WTC11 (cell line): Measurements from ENCODE around the gene BNC2. TPM values are rescaled to one million over a fixed set of nuclear protein-coding genes. Genes with fewer than 3 reads are reported as not detected.
A peak's percentile ranks its signal among the peaks of the same experiment; 100 is the strongest.

Experiments
- ATAC-seq: fragments of 200-7000 bp; cut with Tn5 transposase; 2 replicates; pipeline ENCODE4 v1.10.0; 2021; ENCODE audit warnings: mild to moderate bottlenecking, moderate library complexity
- CTCF ChIA-PET: fragments of 300-600 bp; sonication (Branson Sonifier 250); formaldehyde crosslinking; loops from one replicate; lab custom pipeline; 2021; ENCODE audit warnings: antibody characterized with exemption; lab: Charles Lee
- POLR2A ChIA-PET: fragments of 350-600 bp; sonication (Branson Sonifier 250); formaldehyde crosslinking; loops from one replicate; lab custom pipeline; 2021; ENCODE audit warnings: antibody characterized with exemption; lab: Charles Lee
- DNase-seq: peaks from one replicate; pipeline ENCODE4 v3.0.0; 2021; ENCODE audit warnings: low spot score
- H3K27ac Mint-ChIP-seq: 2 replicates; pipeline ENCODE4 v1.8.0; 2021; ENCODE audit warnings: mixed read lengths
- H3K27me3 Mint-ChIP-seq: 2 replicates; pipeline ENCODE4 v1.8.0; 2021; ENCODE audit warnings: low read depth, mild to moderate bottlenecking, moderate library complexity, mixed read lengths
- H3K36me3 Mint-ChIP-seq: 2 replicates; pipeline ENCODE4 v1.8.0; 2021; ENCODE audit warnings: mixed read lengths
- H3K4me1 Mint-ChIP-seq: 2 replicates; pipeline ENCODE4 v1.8.0; 2022; ENCODE audit warnings: mixed read lengths
- H3K4me3 Mint-ChIP-seq: 2 replicates; pipeline ENCODE4 v1.8.0; 2021; ENCODE audit warnings: mild to moderate bottlenecking, moderate library complexity, mixed read lengths
- H3K9me3 Mint-ChIP-seq: 2 replicates; pipeline ENCODE4 v1.8.0; 2021; ENCODE audit warnings: mixed read lengths
- ATF1 ChIP-seq: sonication (generic); formaldehyde crosslinking; IDR thresholded peaks from 2 replicates; pipeline ENCODE4 v1.8.1; 2023; ENCODE audit warnings: mild to moderate bottlenecking, moderate library complexity, missing genetic modification reagents
- CBFB ChIP-seq: sonication (generic); formaldehyde crosslinking; IDR thresholded peaks from 2 replicates; pipeline ENCODE4 v1.8.1; 2022; ENCODE audit warnings: mild to moderate bottlenecking, low read depth, missing genetic modification reagents
- ELF4 ChIP-seq: sonication (generic); formaldehyde crosslinking; IDR thresholded peaks from 2 replicates; pipeline ENCODE4 v1.8.1; 2022; ENCODE audit warnings: low read depth, mild to moderate bottlenecking, moderate library complexity, missing genetic modification reagents
- ETV6 ChIP-seq: sonication (generic); formaldehyde crosslinking; IDR thresholded peaks from 2 replicates; pipeline ENCODE4 v1.8.1; 2022; ENCODE audit warnings: mild to moderate bottlenecking, missing genetic modification reagents
- FOXK1 ChIP-seq: sonication (generic); formaldehyde crosslinking; IDR thresholded peaks from 2 replicates; pipeline ENCODE4 v1.8.0; 2022; ENCODE audit warnings: mild to moderate bottlenecking, moderate library complexity, missing genetic modification reagents
- GTF2I ChIP-seq: fragments of 250-450 bp; sonication (Bioruptor Pico); conservative IDR thresholded peaks from 2 replicates; pipeline ENCODE4 v1.4.0; 2021; ENCODE audit warnings: mild to moderate bottlenecking
- MYBL2 ChIP-seq: sonication (generic); formaldehyde crosslinking; IDR thresholded peaks from 2 replicates; pipeline ENCODE4 v1.8.1; 2023; ENCODE audit warnings: mild to moderate bottlenecking, moderate library complexity, missing genetic modification reagents
- NFE2L1 ChIP-seq: sonication (generic); formaldehyde crosslinking; IDR thresholded peaks from 2 replicates; pipeline ENCODE4 v1.8.1; 2023; ENCODE audit warnings: missing genetic modification reagents
- OVOL2 ChIP-seq: fragments of 250-450 bp; sonication (Bioruptor Pico); IDR thresholded peaks from 2 replicates; pipeline ENCODE4 v1.9.0; 2021; ENCODE audit warnings: mild to moderate bottlenecking, borderline replicate concordance
- RELA ChIP-seq: sonication (generic); formaldehyde crosslinking; IDR thresholded peaks from 2 replicates; pipeline ENCODE4 v1.8.1; 2022; ENCODE audit warnings: missing genetic modification reagents, mild to moderate bottlenecking, borderline replicate concordance
- RORB ChIP-seq: fragments of 250-450 bp; sonication (Bioruptor Pico); IDR thresholded peaks from 2 replicates; pipeline ENCODE4 v1.9.0; 2021; ENCODE audit warnings: mild to moderate bottlenecking
- TCF7 ChIP-seq: sonication (generic); formaldehyde crosslinking; IDR thresholded peaks from 2 replicates; pipeline ENCODE4 v1.8.0; 2022; ENCODE audit warnings: mild to moderate bottlenecking, low read depth, missing genetic modification reagents, moderate library complexity
- TEAD1 ChIP-seq: sonication (generic); formaldehyde crosslinking; IDR thresholded peaks from 2 replicates; pipeline ENCODE4 v1.8.0; 2022; ENCODE audit warnings: mild to moderate bottlenecking, missing genetic modification reagents
- ZBTB21 ChIP-seq: sonication (generic); formaldehyde crosslinking; IDR thresholded peaks from 2 replicates; pipeline ENCODE4 v1.8.1; 2023; ENCODE audit warnings: mild to moderate bottlenecking, missing genetic modification reagents, borderline replicate concordance
- ZNF121 ChIP-seq: sonication (generic); formaldehyde crosslinking; IDR thresholded peaks from 2 replicates; pipeline ENCODE4 v1.8.0; 2023; ENCODE audit warnings: missing genetic modification reagents
- ZNF317 ChIP-seq: sonication (generic); formaldehyde crosslinking; IDR thresholded peaks from 2 replicates; pipeline ENCODE4 v1.8.1; 2023; ENCODE audit warnings: low read depth, mild to moderate bottlenecking, moderate library complexity, missing genetic modification reagents, borderline replicate concordance
- ZNF423 ChIP-seq: fragments of 250-450 bp; sonication (Bioruptor Pico); IDR thresholded peaks from 2 replicates; pipeline ENCODE4 v2.1.2; 2022; ENCODE audit warnings: mild to moderate bottlenecking, moderate library complexity
- total RNA-seq: library from RNA; stranded (reverse); gene quantifications from 3 replicates; pipeline ENCODE4 v1.2.3, GENCODE V29; 2021
- TF ChIP-seq, protein P1 (sequence below): sonication (generic); formaldehyde crosslinking; IDR thresholded peaks from 2 replicates; pipeline ENCODE4 v1.8.1; 2022; ENCODE audit warnings: mild to moderate bottlenecking, missing genetic modification reagents, moderate library complexity, borderline replicate concordance
- TF ChIP-seq, protein P2 (sequence below): sonication (generic); formaldehyde crosslinking; IDR thresholded peaks from 2 replicates; pipeline ENCODE4 v1.8.0; 2023; ENCODE audit warnings: missing genetic modification reagents
- TF ChIP-seq, protein P3 (sequence below): sonication (generic); formaldehyde crosslinking; IDR thresholded peaks from 2 replicates; pipeline ENCODE4 v1.8.0; 2022; ENCODE audit warnings: mild to moderate bottlenecking, missing genetic modification reagents
- TF ChIP-seq, protein P4 (sequence below): sonication (generic); formaldehyde crosslinking; IDR thresholded peaks from 2 replicates; pipeline ENCODE4 v1.8.0; 2022; ENCODE audit warnings: missing genetic modification reagents
- TF ChIP-seq, protein P5 (sequence below): sonication (generic); formaldehyde crosslinking; IDR thresholded peaks from 2 replicates; pipeline ENCODE4 v1.8.0; 2023; ENCODE audit warnings: mild to moderate bottlenecking, missing genetic modification reagents
- TF ChIP-seq, protein P6 (sequence below): fragments of 250-450 bp; sonication (Bioruptor Pico); IDR thresholded peaks from 2 replicates; pipeline ENCODE4 v1.9.0; 2021; ENCODE audit warnings: moderate library complexity, mild to moderate bottlenecking, inconsistent platforms, borderline replicate concordance
- TF ChIP-seq, protein P7 (sequence below): sonication (generic); formaldehyde crosslinking; IDR thresholded peaks from 2 replicates; pipeline ENCODE4 v1.8.1; 2023; ENCODE audit warnings: mild to moderate bottlenecking, missing genetic modification reagents, moderate library complexity
- TF ChIP-seq, protein P8 (sequence below): fragments of 250-450 bp; sonication (Bioruptor Pico); IDR thresholded peaks from 2 replicates; pipeline ENCODE4 v1.9.0; 2021; ENCODE audit warnings: mild to moderate bottlenecking

Gene BNC2
- total RNA-seq, 1 experiment from 2014 or later = 33.3 TPM

DNA sequence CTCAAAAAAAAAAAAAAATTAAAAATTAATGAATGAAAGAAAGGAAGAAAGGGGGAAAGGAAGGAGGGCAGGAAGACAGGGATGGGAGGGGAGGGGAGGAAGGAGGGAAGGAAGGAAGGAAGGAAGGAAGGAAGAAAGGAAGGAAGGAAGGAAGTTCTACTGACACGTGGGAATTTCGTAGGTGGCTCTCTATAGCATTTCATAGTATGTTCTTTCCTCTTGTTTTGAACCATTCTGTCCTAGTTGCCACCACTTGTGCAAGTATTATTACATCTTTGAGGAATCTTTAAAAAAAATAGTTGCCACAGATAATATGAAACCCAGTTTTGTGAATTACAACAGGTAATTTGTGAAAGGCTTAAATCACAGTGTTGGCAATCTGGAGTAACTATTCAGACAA lies 253.8 kb downstream of the BNC2 start (continued):
- TF ChIP-seq CBFB (CRISPR knock-in tag) (no peak), ZNF317 (CRISPR knock-in tag) (no peak), NFE2L1 (CRISPR knock-in tag) (no peak), GTF2I (CRISPR knock-in tag) (no peak), RELA (CRISPR knock-in tag) (no peak)
- TF ChIP-seq, protein P1, sequence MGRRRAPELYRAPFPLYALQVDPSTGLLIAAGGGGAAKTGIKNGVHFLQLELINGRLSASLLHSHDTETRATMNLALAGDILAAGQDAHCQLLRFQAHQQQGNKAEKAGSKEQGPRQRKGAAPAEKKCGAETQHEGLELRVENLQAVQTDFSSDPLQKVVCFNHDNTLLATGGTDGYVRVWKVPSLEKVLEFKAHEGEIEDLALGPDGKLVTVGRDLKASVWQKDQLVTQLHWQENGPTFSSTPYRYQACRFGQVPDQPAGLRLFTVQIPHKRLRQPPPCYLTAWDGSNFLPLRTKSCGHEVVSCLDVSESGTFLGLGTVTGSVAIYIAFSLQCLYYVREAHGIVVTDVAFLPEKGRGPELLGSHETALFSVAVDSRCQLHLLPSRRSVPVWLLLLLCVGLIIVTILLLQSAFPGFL (CRISPR knock-in tag) = no peak
- TF ChIP-seq, protein P2, sequence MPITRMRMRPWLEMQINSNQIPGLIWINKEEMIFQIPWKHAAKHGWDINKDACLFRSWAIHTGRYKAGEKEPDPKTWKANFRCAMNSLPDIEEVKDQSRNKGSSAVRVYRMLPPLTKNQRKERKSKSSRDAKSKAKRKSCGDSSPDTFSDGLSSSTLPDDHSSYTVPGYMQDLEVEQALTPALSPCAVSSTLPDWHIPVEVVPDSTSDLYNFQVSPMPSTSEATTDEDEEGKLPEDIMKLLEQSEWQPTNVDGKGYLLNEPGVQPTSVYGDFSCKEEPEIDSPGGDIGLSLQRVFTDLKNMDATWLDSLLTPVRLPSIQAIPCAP (CRISPR knock-in tag) = no peak

DNA sequence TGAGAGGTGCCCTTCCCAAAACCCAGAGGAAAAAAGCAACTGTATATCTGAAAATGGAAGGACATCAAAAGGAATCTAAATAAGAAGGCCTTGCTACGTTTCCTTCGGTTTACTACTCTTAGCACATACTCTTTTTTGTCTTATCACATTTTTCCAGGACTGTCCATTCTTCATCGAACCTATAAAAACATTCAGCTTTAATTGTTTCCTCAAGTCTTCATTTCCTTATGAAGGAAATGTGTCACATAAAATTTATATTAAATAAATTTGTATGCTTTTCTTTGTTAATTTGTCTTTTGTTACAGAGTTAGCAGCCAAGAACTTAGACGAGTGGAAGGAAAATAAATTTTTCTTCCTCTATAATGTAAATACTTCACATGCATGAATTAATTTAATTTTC lies 255.0 kb downstream of the BNC2 start:
- TF ChIP-seq, protein P3, sequence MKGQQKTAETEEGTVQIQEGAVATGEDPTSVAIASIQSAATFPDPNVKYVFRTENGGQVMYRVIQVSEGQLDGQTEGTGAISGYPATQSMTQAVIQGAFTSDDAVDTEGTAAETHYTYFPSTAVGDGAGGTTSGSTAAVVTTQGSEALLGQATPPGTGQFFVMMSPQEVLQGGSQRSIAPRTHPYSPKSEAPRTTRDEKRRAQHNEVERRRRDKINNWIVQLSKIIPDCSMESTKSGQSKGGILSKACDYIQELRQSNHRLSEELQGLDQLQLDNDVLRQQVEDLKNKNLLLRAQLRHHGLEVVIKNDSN (CRISPR knock-in tag) = no peak
- no peak for TF ChIP-seq MYBL2 (CRISPR knock-in tag)
- no peak for TF ChIP-seq NFE2L1 (CRISPR knock-in tag)
- no peak for TF ChIP-seq ELF4
- TF ChIP-seq, protein P4, sequence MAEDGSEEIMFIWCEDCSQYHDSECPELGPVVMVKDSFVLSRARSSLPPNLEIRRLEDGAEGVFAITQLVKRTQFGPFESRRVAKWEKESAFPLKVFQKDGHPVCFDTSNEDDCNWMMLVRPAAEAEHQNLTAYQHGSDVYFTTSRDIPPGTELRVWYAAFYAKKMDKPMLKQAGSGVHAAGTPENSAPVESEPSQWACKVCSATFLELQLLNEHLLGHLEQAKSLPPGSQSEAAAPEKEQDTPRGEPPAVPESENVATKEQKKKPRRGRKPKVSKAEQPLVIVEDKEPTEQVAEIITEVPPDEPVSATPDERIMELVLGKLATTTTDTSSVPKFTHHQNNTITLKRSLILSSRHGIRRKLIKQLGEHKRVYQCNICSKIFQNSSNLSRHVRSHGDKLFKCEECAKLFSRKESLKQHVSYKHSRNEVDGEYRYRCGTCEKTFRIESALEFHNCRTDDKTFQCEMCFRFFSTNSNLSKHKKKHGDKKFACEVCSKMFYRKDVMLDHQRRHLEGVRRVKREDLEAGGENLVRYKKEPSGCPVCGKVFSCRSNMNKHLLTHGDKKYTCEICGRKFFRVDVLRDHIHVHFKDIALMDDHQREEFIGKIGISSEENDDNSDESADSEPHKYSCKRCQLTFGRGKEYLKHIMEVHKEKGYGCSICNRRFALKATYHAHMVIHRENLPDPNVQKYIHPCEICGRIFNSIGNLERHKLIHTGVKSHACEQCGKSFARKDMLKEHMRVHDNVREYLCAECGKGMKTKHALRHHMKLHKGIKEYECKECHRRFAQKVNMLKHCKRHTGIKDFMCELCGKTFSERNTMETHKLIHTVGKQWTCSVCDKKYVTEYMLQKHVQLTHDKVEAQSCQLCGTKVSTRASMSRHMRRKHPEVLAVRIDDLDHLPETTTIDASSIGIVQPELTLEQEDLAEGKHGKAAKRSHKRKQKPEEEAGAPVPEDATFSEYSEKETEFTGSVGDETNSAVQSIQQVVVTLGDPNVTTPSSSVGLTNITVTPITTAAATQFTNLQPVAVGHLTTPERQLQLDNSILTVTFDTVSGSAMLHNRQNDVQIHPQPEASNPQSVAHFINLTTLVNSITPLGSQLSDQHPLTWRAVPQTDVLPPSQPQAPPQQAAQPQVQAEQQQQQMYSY (CRISPR knock-in tag) = no peak
- no peak for TF ChIP-seq FOXK1 (CRISPR knock-in tag)
- TF ChIP-seq, protein P5, sequence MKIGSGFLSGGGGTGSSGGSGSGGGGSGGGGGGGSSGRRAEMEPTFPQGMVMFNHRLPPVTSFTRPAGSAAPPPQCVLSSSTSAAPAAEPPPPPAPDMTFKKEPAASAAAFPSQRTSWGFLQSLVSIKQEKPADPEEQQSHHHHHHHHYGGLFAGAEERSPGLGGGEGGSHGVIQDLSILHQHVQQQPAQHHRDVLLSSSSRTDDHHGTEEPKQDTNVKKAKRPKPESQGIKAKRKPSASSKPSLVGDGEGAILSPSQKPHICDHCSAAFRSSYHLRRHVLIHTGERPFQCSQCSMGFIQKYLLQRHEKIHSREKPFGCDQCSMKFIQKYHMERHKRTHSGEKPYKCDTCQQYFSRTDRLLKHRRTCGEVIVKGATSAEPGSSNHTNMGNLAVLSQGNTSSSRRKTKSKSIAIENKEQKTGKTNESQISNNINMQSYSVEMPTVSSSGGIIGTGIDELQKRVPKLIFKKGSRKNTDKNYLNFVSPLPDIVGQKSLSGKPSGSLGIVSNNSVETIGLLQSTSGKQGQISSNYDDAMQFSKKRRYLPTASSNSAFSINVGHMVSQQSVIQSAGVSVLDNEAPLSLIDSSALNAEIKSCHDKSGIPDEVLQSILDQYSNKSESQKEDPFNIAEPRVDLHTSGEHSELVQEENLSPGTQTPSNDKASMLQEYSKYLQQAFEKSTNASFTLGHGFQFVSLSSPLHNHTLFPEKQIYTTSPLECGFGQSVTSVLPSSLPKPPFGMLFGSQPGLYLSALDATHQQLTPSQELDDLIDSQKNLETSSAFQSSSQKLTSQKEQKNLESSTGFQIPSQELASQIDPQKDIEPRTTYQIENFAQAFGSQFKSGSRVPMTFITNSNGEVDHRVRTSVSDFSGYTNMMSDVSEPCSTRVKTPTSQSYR (CRISPR knock-in tag) = no peak
- TF ChIP-seq, protein P6, sequence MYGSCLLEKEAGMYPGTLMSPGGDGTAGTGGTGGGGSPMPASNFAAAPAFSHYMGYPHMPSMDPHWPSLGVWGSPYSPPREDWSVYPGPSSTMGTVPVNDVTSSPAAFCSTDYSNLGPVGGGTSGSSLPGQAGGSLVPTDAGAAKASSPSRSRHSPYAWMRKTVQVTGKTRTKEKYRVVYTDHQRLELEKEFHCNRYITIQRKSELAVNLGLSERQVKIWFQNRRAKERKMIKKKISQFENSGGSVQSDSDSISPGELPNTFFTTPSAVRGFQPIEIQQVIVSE (CRISPR knock-in tag) = no peak
- no peak for TF ChIP-seq ETV6 (CRISPR knock-in tag)
- no peak for TF ChIP-seq ZBTB21 (CRISPR knock-in tag)
- no peak for TF ChIP-seq ZNF121 (CRISPR knock-in tag)
- TF ChIP-seq TCF7 (CRISPR knock-in tag) = no peak
- TF ChIP-seq, protein P7, sequence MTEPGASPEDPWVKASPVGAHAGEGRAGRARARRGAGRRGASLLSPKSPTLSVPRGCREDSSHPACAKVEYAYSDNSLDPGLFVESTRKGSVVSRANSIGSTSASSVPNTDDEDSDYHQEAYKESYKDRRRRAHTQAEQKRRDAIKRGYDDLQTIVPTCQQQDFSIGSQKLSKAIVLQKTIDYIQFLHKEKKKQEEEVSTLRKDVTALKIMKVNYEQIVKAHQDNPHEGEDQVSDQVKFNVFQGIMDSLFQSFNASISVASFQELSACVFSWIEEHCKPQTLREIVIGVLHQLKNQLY (CRISPR knock-in tag) = no peak
- TF ChIP-seq ATF1 (CRISPR knock-in tag) = no peak
- TF ChIP-seq, protein P8, sequence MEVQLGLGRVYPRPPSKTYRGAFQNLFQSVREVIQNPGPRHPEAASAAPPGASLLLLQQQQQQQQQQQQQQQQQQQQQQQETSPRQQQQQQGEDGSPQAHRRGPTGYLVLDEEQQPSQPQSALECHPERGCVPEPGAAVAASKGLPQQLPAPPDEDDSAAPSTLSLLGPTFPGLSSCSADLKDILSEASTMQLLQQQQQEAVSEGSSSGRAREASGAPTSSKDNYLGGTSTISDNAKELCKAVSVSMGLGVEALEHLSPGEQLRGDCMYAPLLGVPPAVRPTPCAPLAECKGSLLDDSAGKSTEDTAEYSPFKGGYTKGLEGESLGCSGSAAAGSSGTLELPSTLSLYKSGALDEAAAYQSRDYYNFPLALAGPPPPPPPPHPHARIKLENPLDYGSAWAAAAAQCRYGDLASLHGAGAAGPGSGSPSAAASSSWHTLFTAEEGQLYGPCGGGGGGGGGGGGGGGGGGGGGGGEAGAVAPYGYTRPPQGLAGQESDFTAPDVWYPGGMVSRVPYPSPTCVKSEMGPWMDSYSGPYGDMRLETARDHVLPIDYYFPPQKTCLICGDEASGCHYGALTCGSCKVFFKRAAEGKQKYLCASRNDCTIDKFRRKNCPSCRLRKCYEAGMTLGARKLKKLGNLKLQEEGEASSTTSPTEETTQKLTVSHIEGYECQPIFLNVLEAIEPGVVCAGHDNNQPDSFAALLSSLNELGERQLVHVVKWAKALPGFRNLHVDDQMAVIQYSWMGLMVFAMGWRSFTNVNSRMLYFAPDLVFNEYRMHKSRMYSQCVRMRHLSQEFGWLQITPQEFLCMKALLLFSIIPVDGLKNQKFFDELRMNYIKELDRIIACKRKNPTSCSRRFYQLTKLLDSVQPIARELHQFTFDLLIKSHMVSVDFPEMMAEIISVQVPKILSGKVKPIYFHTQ (CRISPR knock-in tag) = no peak
- no peak for TF ChIP-seq RORB (CRISPR knock-in tag)
- TF ChIP-seq TEAD1 (CRISPR knock-in tag) = no peak
- no peak for TF ChIP-seq ZNF423 (CRISPR knock-in tag)
- no peak for TF ChIP-seq OVOL2 (CRISPR knock-in tag)
- TF ChIP-seq, all 79 proteins: peak for 0
- ATAC-seq = no peak
- Mint-ChIP-seq H3K4me3 (no peak overlapping the region), H3K9me3 (no peaks in the 10 kb centered on the region), H3K4me1 (peaks cover 59% of the 10 kb centered on the region), H3K27ac (peak overlapping the region; percentile 21), H3K27me3 (no peaks in the 10 kb centered on the region), H3K36me3 (no peaks in the 10 kb centered on the region)
- POLR2A ChIA-PET = no interaction called here
- CTCF ChIA-PET = no interaction called here
- no peak for DNase-seq
